ENCODE data around the gene PIP5K1B. TPM values are rescaled to one million over a fixed set of nuclear protein-coding genes. Genes with fewer than 3 reads are reported as not detected.

Gene PIP5K1B
- total RNA-seq, 2 experiments from 2014 or later, result 3.8 to 10.7 TPM

DNA sequence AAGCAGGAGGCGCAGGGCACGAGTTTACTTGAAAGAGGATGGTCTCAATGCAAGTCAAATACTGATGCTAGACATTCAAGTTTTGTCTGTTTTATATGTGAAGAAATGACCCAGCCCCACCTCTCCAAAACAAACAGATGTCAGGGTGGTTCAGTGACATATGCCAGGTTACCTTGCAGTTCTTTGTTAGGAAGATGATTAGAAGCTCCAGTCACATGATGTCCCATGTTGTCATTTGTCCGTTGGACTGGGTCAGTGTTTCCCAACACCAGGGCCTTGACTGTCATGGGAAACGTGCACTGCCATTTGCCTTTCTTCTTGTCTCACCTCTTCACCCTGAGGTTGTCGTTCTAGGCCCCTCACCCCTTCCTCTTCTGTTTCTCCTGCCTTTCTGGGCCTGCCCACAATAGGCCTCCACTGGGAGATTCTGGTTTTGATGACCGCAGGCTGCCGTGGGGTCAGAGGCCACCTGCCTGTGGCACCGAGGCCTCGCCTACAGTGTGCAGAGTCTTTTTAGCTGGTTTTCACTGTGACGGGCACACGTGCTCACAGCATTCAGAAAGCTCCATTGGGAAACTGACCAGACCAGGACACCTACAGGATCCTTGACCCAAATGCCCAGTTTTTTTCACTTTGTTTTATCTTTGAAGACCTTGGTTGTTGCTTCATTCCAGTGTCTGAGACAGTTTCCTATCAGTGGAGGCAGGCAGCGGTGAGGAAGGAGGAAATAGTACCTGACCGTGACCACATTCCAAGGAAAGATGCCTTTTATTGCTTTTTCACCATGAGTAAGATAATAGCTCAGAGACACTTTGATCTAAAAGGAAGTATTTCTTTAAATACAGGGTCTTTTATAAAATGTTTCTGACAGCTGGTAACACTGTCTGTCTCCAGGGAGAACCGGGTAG is 123.1 kb downstream of the PIP5K1B start:
- H3K4me2 ChIP-seq (ENCODE audit: low read length), result no peak overlapping the region
- no peaks in the 10 kb centered on the region for H3K9me2 ChIP-seq (ENCODE audit: insufficient read depth, low read length)
- CTCF ChIA-PET (ENCODE audit: unreplicated experiment), result no interaction called here
- no peak overlapping the region for H2AFZ ChIP-seq (ENCODE audit: low read length)
- DNase-seq (ENCODE audit: low spot score), result no peak
- H3K4me1 ChIP-seq (ENCODE audit: insufficient read depth, low read length, poor library complexity, severe bottlenecking), result no peaks in the 10 kb centered on the region
- no peaks in the 10 kb centered on the region for H3K79me2 ChIP-seq (ENCODE audit: insufficient read depth, low read depth, low read length)
- intact Hi-C loops (cut with micrococcal nuclease; ENCODE audit: unreplicated experiment), result loop anchor here (10.0 kb wide), 1 partner anchor 57 kb away; no protein-coding TSS in a partner anchor
- no peak overlapping the region for H3K4me3 ChIP-seq (ENCODE audit: low read depth, low read length, poor library complexity, severe bottlenecking)
- TF ChIP-seq CTCF (conservative IDR thresholded peaks at IDR 0.05; ENCODE audit: low read length), result no peak
- no peak for TF ChIP-seq EZH2phosphoT487 (IDR thresholded peaks at IDR 0.05; ENCODE audit: borderline replicate concordance, low read depth, low read length)
- POLR2A ChIA-PET, result no interaction called here
- BruUV-seq (replicated peaks), result no TSS peak
- H4K20me1 ChIP-seq (ENCODE audit: insufficient read depth, low read length), result no peaks in the 10 kb centered on the region
- no peaks in the 10 kb centered on the region for H3K36me3 ChIP-seq (ENCODE audit: insufficient read depth, low read length)
- H3K27ac ChIP-seq (ENCODE audit: low read depth, low read length, poor library complexity, severe bottlenecking), result no peak overlapping the region
- no peaks in the 10 kb centered on the region for H3K9me3 ChIP-seq (ENCODE audit: low read length)

- ChIA-PET CTCF (ENCODE audit: unreplicated experiment) (no interaction called here), POLR2A (interaction anchor here (1.0 kb wide), 1 partner anchor 81 kb away, joined by 3 read pairs; no protein-coding TSS in a partner anchor)
- intact Hi-C loops (cut with micrococcal nuclease; ENCODE audit: unreplicated experiment), result no loop called here
- no peak overlapping the region for H3K4me3 ChIP-seq (ENCODE audit: low read depth, low read length, poor library complexity, severe bottlenecking)
- BruUV-seq (replicated peaks), result no TSS peak
- H3K79me2 ChIP-seq (ENCODE audit: insufficient read depth, low read depth, low read length), result no peaks in the 10 kb centered on the region
- H3K9me2 ChIP-seq (ENCODE audit: insufficient read depth, low read length), result no peaks in the 10 kb centered on the region
- H3K4me1 ChIP-seq (ENCODE audit: insufficient read depth, low read length, poor library complexity, severe bottlenecking), result no peaks in the 10 kb centered on the region
- no peaks in the 10 kb centered on the region for H3K9me3 ChIP-seq (ENCODE audit: low read length)
- no peak overlapping the region for H3K27ac ChIP-seq (ENCODE audit: low read depth, low read length, poor library complexity, severe bottlenecking)
- H4K20me1 ChIP-seq (ENCODE audit: insufficient read depth, low read length), result no peaks in the 10 kb centered on the region
- DNase-seq (ENCODE audit: low spot score), result no peak
- no peak overlapping the region for H2AFZ ChIP-seq (ENCODE audit: low read length)
- H3K36me3 ChIP-seq (ENCODE audit: insufficient read depth, low read length), result no peaks in the 10 kb centered on the region
- H3K4me2 ChIP-seq (ENCODE audit: low read length), result no peak overlapping the region
- no peak for TF ChIP-seq EZH2phosphoT487 (IDR thresholded peaks at IDR 0.05; ENCODE audit: borderline replicate concordance, low read depth, low read length)
- TF ChIP-seq CTCF (conservative IDR thresholded peaks at IDR 0.05; ENCODE audit: low read length), result no peak
These were observed 127.1 kb downstream of the PIP5K1B start for GRCh38 chr9:68832101-68832500.

All from OCI-LY7 (cell line).